PFSK-1 (cell line): ENCODE data around the gene ZNF783.

ENCODE experiments used
- POLR2AphosphoS5 ChIP-seq: IDR thresholded peaks from 2 replicates; pipeline ENCODE4 v1.6.1; 2012; ENCODE audit warnings: low read depth, mild to moderate bottlenecking, control low read depth, low read length, moderate library complexity
- TAF1 ChIP-seq: IDR thresholded peaks from 2 replicates; pipeline ENCODE4 v1.6.1; 2012; ENCODE audit warnings: low read length, control low read depth, borderline replicate concordance; ENCODE audit not compliant: insufficient read depth

GRCh38 chr7:149225656-149226055, 36.3 kb upstream of the ZNF783 start:
- TF ChIP-seq TAF1 (no peak), POLR2AphosphoS5 (no peak)
